Measurements from ENCODE around the gene CDK5RAP1. TPM values are rescaled to one million over a fixed set of nuclear protein-coding genes. Genes with fewer than 3 reads are reported as not detected.
A peak's percentile ranks its signal among the peaks of the same experiment; 100 is the strongest.
"Not testable (repeated sequence)": the region's sequence is repeated elsewhere in the genome, so short reads cannot be mapped to it uniquely, and the experiment has no call there.

The CDK5RAP1 gene
- 10 to 100 TPM; 19.4 to 25.0 TPM for total RNA-seq
- long read RNA-seq, transcript CDK5RAP1-202 (14 exons, 2,122 nt), result major isoform, 55 of 81 reads
- long read RNA-seq, partial matches to known transcripts, result 7 of 81 reads
- long read RNA-seq, other reads (novel, unspliced or antisense), result 19 of 81 reads

- DNase-seq (peak; percentile 89), ATAC-seq (peak; percentile 96 to 97)
- intact Hi-C loops (cut with DNase I), result no loop called here
Measured at GRCh38 chr20:33401184-33401920, at the start of gene CDK5RAP1. CDK5RAP1 (minus strand) TSS chr20:33401519; CDS start chr20:33397064, 4,455 bp downstream.

- intact Hi-C loops (cut with DNase I), result no loop called here
- no peak for ATAC-seq
- no peak for DNase-seq
Measured at GRCh38 chr20:33450867-33451266, 49.5 kb upstream of the CDK5RAP1 start.

- intact Hi-C loops (cut with DNase I), result no loop called here
- DNase-seq, result no peak
- no peak for ATAC-seq
Measured at GRCh38 chr20:33445881-33446625, 44.7 kb upstream of the CDK5RAP1 start.

GRCh38 chr20:33444797-33445560 lies 43.7 kb upstream of the CDK5RAP1 start:
- intact Hi-C loops (cut with DNase I), result no loop called here
- DNase-seq (no peak), ATAC-seq (no peak)

- intact Hi-C loops (cut with DNase I), result no loop called here
- DNase-seq (peak; percentile 94), ATAC-seq (peak; percentile 93 to 95)
Measured at GRCh38 chr20:33443512-33444239, 42.4 kb upstream of the CDK5RAP1 start, which contains the start of gene SNTA1. SNTA1 (minus strand) TSS chr20:33443763; CDS start chr20:33443620, 143 bp downstream.

GRCh38 chr20:33443006-33443511 lies 41.7 kb upstream of the CDK5RAP1 start:
- ATAC-seq, result peak; percentile 3 to 16
- intact Hi-C loops (cut with DNase I), result no loop called here

GRCh38 chr20:33442136-33443005 lies 41.1 kb upstream of the CDK5RAP1 start:
- no peak for ATAC-seq
- no peak for DNase-seq
- intact Hi-C loops (cut with DNase I), result no loop called here

More at GRCh38 chr20:33443006-33443511, 41.7 kb upstream of the CDK5RAP1 start:
- peak; percentile 44 for DNase-seq

GRCh38 chr20:33441142-33441955 lies 40.0 kb upstream of the CDK5RAP1 start:
- intact Hi-C loops (cut with DNase I), result no loop called here
- DNase-seq (no peak), ATAC-seq (peak; percentile 3 to 7)

GRCh38 chr20:33440562-33440961 lies 39.2 kb upstream of the CDK5RAP1 start:
- ATAC-seq; DNase-seq; intact Hi-C loops (cut with DNase I): not testable (repeated sequence)

GRCh38 chr20:33438481-33438880 lies 37.2 kb upstream of the CDK5RAP1 start:
- intact Hi-C loops (cut with DNase I), result no loop called here
- DNase-seq (no peak), ATAC-seq (no peak)

GRCh38 chr20:33437141-33437911 lies 36.0 kb upstream of the CDK5RAP1 start:
- peak; percentile 71 for DNase-seq
- peak; percentile 45 to 74 for ATAC-seq
- intact Hi-C loops (cut with DNase I), result no loop called here

- intact Hi-C loops (cut with DNase I), result no loop called here
- DNase-seq (no peak), ATAC-seq (no peak)
Measured at GRCh38 chr20:33434434-33434833, 33.1 kb upstream of the CDK5RAP1 start.

GRCh38 chr20:33433465-33434234 lies 32.3 kb upstream of the CDK5RAP1 start:
- peak; percentile 89 to 93 for ATAC-seq
- peak; percentile 69 for DNase-seq
- intact Hi-C loops (cut with DNase I), result no loop called here

- peak; percentile 48 to 62 for ATAC-seq
- DNase-seq, result no peak
- intact Hi-C loops (cut with DNase I), result no loop called here
Measured at GRCh38 chr20:33431797-33432381, 30.6 kb upstream of the CDK5RAP1 start.

GRCh38 chr20:33423875-33424274 lies 22.6 kb upstream of the CDK5RAP1 start:
- intact Hi-C loops (cut with DNase I); ATAC-seq; DNase-seq: not testable (repeated sequence)
